ENCODE data around the gene KCNIP4. TPM values are rescaled to one million over a fixed set of nuclear protein-coding genes. Genes with fewer than 3 reads are reported as not detected.

KCNIP4 gene
- total and polyA plus RNA-seq, 11 donors, result 0.19 TPM; not detected in 10

DNA sequence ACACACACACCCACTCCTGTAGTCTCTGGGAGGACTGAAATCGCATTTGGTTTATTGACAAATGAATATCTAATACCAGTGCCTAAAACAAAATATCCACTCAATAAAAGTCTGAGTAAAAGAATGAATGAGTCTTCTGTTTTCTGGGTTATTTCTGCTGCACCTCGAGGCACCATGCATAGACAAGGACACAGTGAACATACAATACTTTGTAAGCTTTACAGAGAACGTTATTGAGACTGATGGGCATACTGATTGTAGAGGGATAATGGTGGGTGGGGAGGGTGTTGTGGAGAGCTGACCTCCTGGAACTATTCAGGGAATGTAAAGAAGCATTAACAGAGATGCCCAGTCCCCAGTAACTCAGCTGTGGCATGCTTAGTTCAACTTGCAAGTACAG, 14.1 kb upstream of the KCNIP4 start:
- Histone ChIP-seq H3K9me3 (no peaks in the 10 kb centered on the region), H3K27ac (no peak overlapping the region), H3K4me1 (no peaks in the 10 kb centered on the region), H3K36me3 (no peaks in the 10 kb centered on the region), H3K4me3 (no peak overlapping the region), H3K27me3 (no peaks in the 10 kb centered on the region)
- no peak for ATAC-seq
- DNase-seq, result no peak
- intact Hi-C loops (cut with DNase I), result no loop called here
- TF ChIP-seq POLR2A (IDR thresholded peaks at IDR 0.05), result no peak
- TF ChIP-seq, protein P1, sequence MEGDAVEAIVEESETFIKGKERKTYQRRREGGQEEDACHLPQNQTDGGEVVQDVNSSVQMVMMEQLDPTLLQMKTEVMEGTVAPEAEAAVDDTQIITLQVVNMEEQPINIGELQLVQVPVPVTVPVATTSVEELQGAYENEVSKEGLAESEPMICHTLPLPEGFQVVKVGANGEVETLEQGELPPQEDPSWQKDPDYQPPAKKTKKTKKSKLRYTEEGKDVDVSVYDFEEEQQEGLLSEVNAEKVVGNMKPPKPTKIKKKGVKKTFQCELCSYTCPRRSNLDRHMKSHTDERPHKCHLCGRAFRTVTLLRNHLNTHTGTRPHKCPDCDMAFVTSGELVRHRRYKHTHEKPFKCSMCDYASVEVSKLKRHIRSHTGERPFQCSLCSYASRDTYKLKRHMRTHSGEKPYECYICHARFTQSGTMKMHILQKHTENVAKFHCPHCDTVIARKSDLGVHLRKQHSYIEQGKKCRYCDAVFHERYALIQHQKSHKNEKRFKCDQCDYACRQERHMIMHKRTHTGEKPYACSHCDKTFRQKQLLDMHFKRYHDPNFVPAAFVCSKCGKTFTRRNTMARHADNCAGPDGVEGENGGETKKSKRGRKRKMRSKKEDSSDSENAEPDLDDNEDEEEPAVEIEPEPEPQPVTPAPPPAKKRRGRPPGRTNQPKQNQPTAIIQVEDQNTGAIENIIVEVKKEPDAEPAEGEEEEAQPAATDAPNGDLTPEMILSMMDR (IDR thresholded peaks at IDR 0.05), result no peak
- WGBS, 4 donors, result 49 to 58% (median 56%) methylated on average over 3 of the region's 3 CpGs

DNA sequence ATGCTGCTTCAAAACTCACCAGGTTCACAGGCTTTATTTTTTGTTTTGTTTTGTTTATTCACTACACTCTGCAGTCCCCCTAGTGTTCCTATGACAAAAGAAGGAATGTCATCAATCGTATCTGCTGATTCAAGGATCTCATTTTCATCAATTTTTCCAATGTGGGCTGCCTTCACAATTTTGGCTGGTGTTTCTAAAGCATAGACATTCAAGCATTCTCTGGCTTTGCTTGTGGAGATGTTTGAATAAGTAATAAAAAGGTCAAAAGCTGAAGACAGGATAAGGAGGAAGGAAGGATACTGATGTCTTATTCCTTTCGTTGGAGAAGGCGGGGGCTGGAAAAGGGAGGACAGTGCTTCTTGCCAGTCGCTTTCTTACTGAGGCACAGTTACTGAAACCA, 12.2 kb upstream of the KCNIP4 start:
- TF ChIP-seq POLR2A (IDR thresholded peaks at IDR 0.05), result no peak
- TF ChIP-seq, protein P1 (IDR thresholded peaks at IDR 0.05), result no peak
- Histone ChIP-seq H3K9me3 (no peaks in the 10 kb centered on the region), H3K4me3 (no peak overlapping the region), H3K36me3 (no peaks in the 10 kb centered on the region), H3K4me1 (no peaks in the 10 kb centered on the region), H3K27ac (no peak overlapping the region), H3K27me3 (no peaks in the 10 kb centered on the region)
- ATAC-seq, result no peak
- intact Hi-C loops (cut with DNase I), result no loop called here
- DNase-seq, result no peak
- 69 to 82% (median 70%) methylated on average over 4 of the region's 4 CpGs for WGBS, 4 donors

DNA sequence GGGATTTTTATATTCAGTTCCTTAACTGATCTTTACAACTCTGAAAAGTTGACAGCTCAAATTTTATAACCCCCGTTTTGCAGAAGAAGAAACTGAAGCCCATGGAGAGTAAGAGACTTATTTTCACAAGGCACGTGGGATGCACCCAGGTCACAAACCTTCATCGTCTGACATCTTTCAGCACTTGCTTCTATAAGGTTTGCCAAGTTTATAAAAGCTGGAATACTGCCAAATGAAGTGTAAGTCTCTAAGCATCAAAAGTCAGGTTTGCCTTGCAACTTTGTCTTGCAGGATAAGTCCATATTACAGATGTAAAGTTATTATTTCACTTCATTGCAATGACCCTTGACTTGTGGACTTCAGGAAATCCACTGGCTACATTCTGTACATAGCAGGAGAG, 6.3 kb upstream of the KCNIP4 start:
- 21 to 28% (median 22%) methylated on average over 3 of the region's 3 CpGs for WGBS, 4 donors
- Histone ChIP-seq H3K4me1 (no peaks in the 10 kb centered on the region), H3K9me3 (no peaks in the 10 kb centered on the region), H3K4me3 (no peak overlapping the region), H3K27me3 (peaks cover 0 to 7% (median 0%) of the 10 kb centered on the region in 9 donors), H3K36me3 (no peaks in the 10 kb centered on the region), H3K27ac (no peak overlapping the region)
- intact Hi-C loops (cut with DNase I), result no loop called here
- no peak for DNase-seq
- ATAC-seq, result no peak
- TF ChIP-seq, protein P1 (IDR thresholded peaks at IDR 0.05), result no peak
- TF ChIP-seq POLR2A (IDR thresholded peaks at IDR 0.05), result no peak

DNA sequence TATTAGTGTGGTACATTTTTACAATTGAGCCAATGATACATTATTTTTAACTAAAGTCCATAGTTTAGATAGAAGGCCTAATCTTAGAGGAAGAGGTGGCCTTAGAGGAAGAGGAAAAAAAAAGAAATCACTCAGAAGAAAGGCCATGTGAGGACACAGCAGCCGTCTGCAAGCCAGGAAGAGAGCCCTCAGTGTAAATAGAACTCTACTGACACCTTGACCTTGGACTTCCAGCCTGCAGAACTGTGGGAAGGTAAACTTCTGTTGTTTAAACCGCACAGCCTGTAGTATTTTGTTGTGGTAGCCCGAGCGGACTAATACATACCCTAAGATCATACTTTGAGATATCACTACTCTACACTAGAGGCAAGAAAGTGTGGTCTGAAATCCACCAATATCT, 5.1 kb upstream of the KCNIP4 start:
- no peak for TF ChIP-seq POLR2A (IDR thresholded peaks at IDR 0.05)
- TF ChIP-seq, protein P1 (IDR thresholded peaks at IDR 0.05), result no peak
- H3K4me3 ChIP-seq, result no peak overlapping the region
- intact Hi-C loops (cut with DNase I), result no loop called here
- peaks cover 0 to 5% (median 0%) of the 10 kb centered on the region in 12 donors for H3K4me1 ChIP-seq
- DNase-seq (no peak), ATAC-seq (no peak)
- H3K27me3 ChIP-seq, result peaks cover 0 to 18% (median 0%) of the 10 kb centered on the region in 9 donors
- H3K36me3 ChIP-seq, result no peaks in the 10 kb centered on the region
- H3K9me3 ChIP-seq, result no peaks in the 10 kb centered on the region
- 47 to 55% (median 52%) methylated on average over 4 of the region's 4 CpGs for WGBS, 4 donors
- H3K27ac ChIP-seq, result no peak overlapping the region

All from heart left ventricle (tissue), 16 donors.